SK-N-SH treated with all-trans-retinoic acid at 6 μM for 48 hours (cell line): Measurements from ENCODE around the gene GGT5.

Experiments
- RARB ChIP-seq: fragments of 250-450 bp; sonication (Bioruptor Pico); IDR thresholded peaks from 2 replicates; pipeline ENCODE4 v1.8.0; 2021; ENCODE audit warnings: mild to moderate bottlenecking, moderate library complexity
- ZNF8 ChIP-seq: fragments of 450-650 bp; formaldehyde crosslinking; IDR thresholded peaks from 2 replicates; pipeline ENCODE4 v1.5.0; 2020; ENCODE audit warnings: mild to moderate bottlenecking, moderate library complexity
- TF ChIP-seq, protein P1 (sequence below): fragments of 250-450 bp; sonication (Bioruptor Pico); IDR thresholded peaks from 2 replicates; pipeline ENCODE4 v1.8.0; 2020; ENCODE audit warnings: mild to moderate bottlenecking, moderate library complexity, borderline replicate concordance
- TF ChIP-seq, protein P2 (sequence below): fragments of 250-450 bp; sonication (Bioruptor Pico); IDR thresholded peaks from 2 replicates; pipeline ENCODE4 v1.5.1; 2020; ENCODE audit warnings: low read depth, mild to moderate bottlenecking, moderate library complexity

DNA sequence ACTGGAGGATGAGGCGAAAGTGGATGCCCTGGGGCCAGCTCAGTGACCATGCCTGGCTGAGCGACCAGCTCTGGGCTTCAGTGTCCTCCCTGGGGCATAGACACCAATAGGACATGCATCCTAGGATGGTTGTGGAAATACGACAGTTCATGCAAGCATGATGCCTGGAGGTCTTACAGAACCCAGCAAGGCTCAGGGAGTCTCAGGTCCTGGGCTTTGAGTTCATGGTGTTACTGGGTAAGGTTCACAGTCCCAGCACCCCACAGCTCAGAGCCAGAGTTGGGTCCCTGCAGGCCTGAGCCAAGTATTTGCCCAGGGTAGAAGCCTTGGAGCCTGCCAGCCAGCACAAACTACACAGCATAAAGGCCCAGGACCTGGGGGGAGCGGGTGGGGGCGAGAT, 67.8 kb downstream of the GGT5 start:
- TF ChIP-seq ZNF8 (CRISPR knock-in tag) (no peak), RARB (no peak)
- TF ChIP-seq, protein P1, sequence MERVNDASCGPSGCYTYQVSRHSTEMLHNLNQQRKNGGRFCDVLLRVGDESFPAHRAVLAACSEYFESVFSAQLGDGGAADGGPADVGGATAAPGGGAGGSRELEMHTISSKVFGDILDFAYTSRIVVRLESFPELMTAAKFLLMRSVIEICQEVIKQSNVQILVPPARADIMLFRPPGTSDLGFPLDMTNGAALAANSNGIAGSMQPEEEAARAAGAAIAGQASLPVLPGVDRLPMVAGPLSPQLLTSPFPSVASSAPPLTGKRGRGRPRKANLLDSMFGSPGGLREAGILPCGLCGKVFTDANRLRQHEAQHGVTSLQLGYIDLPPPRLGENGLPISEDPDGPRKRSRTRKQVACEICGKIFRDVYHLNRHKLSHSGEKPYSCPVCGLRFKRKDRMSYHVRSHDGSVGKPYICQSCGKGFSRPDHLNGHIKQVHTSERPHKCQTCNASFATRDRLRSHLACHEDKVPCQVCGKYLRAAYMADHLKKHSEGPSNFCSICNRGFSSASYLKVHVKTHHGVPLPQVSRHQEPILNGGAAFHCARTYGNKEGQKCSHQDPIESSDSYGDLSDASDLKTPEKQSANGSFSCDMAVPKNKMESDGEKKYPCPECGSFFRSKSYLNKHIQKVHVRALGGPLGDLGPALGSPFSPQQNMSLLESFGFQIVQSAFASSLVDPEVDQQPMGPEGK (CRISPR knock-in tag): no peak
- TF ChIP-seq, protein P2, sequence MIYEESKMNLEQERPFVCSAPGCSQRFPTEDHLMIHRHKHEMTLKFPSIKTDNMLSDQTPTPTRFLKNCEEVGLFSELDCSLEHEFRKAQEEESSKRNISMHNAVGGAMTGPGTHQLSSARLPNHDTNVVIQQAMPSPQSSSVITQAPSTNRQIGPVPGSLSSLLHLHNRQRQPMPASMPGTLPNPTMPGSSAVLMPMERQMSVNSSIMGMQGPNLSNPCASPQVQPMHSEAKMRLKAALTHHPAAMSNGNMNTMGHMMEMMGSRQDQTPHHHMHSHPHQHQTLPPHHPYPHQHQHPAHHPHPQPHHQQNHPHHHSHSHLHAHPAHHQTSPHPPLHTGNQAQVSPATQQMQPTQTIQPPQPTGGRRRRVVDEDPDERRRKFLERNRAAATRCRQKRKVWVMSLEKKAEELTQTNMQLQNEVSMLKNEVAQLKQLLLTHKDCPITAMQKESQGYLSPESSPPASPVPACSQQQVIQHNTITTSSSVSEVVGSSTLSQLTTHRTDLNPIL: no peak
